ENCODE data around the gene AZU1. TPM values are rescaled to one million over a fixed set of nuclear protein-coding genes. Genes with fewer than 3 reads are reported as not detected.
A peak's percentile ranks its signal among the peaks of the same experiment; 100 is the strongest.

Gene AZU1
- total RNA-seq, 1 experiment from 2014 or later, result not detected

DNA sequence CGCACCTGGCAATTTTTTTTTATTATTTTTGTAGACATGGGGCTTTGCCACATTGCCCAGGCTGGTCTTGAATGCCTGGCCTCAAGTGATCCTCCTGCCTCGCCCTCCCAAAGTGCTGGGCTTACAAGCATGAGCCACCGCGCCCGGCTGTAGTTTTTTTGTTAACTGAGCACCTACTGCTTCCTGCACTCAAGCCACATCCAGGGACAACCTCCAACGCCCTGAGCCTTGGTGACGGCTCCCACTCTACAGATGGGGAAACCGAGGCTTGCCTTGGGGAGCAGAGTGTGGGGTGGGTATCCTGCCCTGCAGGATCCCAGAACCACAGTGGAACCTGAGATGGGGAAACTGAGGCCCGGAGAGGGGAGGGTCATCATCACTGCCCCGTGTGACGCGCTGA, 27.5 kb downstream of the AZU1 start:
- H3K36me3 ChIP-seq, result no peaks in the 10 kb centered on the region
- DNase-seq (ENCODE audit: low read depth in 1 of 2, low spot score in 2 of 2), result no peak
- H3K27ac ChIP-seq, result no peak overlapping the region
- H3K9me3 ChIP-seq (replicated peaks), result no peaks in the 10 kb centered on the region
- H3K4me1 ChIP-seq (replicated peaks), result peaks cover 7% of the 10 kb centered on the region
- H3K4me3 ChIP-seq, result no peak overlapping the region
- no peaks in the 10 kb centered on the region for H3K27me3 ChIP-seq (replicated peaks)

- Histone ChIP-seq H3K9me3 (replicated peaks) (no peaks in the 10 kb centered on the region; the same call in 1 of the 2 replicates), H3K27me3 (replicated peaks) (peaks cover 2% of the 10 kb centered on the region), H3K36me3 (no peaks in the 10 kb centered on the region), H3K27ac (no peak overlapping the region), H3K4me3 (no peak overlapping the region), H3K4me1 (replicated peaks) (peaks cover 8% of the 10 kb centered on the region)
- DNase-seq (ENCODE audit: low read depth in 1 of 2, low spot score in 2 of 2), result no peak
These were observed 28.0 kb downstream of the AZU1 start for GRCh38 chr19:855566-856120.

GRCh38 chr19:858284-858683, 30.6 kb downstream of the AZU1 start:
- Histone ChIP-seq H3K27ac (no peak overlapping the region), H3K9me3 (replicated peaks) (no peaks in the 10 kb centered on the region; the same call in 1 of the 2 replicates), H3K4me1 (replicated peaks) (peaks cover 12% of the 10 kb centered on the region), H3K36me3 (no peaks in the 10 kb centered on the region), H3K4me3 (no peak overlapping the region), H3K27me3 (replicated peaks) (peaks cover 3% of the 10 kb centered on the region)
- DNase-seq (ENCODE audit: low read depth in 1 of 2, low spot score in 2 of 2), result no peak

DNA sequence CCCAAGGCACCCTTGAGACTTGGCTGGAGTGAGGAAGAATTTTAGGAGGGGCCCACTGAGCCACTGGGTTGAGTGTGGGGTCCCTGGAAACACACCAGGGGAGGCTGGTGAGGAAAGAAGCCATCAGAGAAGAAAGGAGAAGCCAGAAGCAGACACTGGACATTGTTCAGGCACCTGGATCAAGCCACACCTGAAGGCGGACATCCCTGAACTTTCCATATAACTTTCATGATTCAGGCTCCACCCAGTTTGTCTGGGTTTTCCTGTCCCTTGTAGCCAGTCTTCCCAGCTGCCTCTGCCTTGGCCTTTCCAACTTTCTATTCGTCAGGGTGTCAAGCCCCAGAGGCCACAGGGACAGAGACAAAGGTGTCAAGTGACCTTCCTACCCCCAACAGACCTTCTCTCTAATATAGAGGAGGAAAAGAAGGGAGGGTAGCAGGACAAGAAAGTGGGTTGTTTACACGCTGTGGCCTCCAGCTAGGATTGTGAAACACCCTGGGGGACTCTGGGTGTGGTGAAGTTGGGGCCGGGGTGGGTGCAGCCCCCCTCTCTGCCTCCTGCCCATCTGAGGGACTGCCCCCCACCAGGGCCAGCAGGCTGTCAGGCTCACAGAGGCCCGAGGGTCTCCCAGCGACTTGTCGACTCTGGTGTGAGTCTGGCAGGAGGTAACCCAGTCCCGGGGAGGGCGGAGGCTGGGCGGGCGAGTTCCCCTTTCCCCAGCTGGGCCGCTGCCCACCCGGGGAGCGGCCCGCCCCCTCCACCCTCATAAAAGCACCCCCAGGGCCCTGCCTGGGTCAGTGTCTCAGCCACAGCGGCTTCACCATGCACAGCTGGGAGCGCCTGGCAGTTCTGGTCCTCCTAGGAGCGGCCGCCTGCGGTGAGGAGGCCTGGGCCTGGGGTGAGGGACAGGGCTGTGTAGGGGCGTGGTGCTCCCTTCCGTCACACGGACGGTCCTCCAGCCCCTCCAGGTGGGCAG, 31.5 kb downstream of the AZU1 start, which contains the start of gene CFD:
CFD (plus strand) TSS at position 797 of the 976 bp plus-strand sequence; CDS start at position 823, 26 bp downstream.
- H3K27ac ChIP-seq, result no peak within 1 kb of the TSS
- DNase-seq (ENCODE audit: low read depth in 1 of 2, low spot score in 2 of 2), result no peak
- H3K4me1 ChIP-seq (replicated peaks), result peaks cover 20% of the 10 kb centered on the region
- H3K9me3 ChIP-seq (replicated peaks), result no peaks in the 10 kb centered on the region; the same call in 1 of the 2 replicates
- H3K4me3 ChIP-seq, result peak within 1 kb of the TSS; percentile 38
- no peaks in the 10 kb centered on the region for H3K36me3 ChIP-seq
- H3K27me3 ChIP-seq (replicated peaks), result peaks cover 3% of the 10 kb centered on the region

DNA sequence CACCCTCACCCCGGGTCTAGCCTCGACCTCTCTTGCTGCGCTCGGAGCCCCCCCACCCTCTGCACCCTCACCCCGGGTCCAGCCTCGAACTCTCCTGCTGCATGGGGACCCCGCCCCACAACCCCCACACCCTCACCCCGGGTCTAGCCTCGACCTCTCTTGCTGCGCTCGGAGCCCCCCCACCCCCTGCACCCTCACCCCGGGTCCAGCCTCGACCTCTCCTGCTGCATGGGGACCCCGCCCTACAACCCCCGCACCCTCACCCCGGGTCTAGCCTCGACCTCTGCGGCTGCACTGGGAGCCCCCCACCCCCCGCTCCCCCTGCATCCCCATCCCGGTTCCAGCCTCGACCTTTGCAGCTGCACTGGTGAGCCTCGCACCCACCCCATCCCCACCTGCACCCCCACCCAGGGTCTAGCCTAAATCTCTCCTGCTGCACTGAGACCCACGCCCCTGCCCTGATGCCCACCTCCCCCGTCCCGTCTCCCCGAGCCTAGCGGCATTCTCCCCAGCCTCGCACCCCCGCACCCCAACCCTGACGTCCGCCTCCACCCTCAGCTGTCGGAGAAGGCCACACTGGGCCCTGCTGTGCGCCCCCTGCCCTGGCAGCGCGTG, 33.6 kb downstream of the AZU1 start:
- peaks cover 3% of the 10 kb centered on the region for H3K27me3 ChIP-seq (replicated peaks)
- no peak overlapping the region for H3K27ac ChIP-seq
- H3K4me3 ChIP-seq, result no peak overlapping the region
- H3K4me1 ChIP-seq (replicated peaks), result peaks cover 21% of the 10 kb centered on the region
- no peaks in the 10 kb centered on the region; the same call in 1 of the 2 replicates for H3K36me3 ChIP-seq
- no peaks in the 10 kb centered on the region; the same call in 1 of the 2 replicates for H3K9me3 ChIP-seq (replicated peaks)
- DNase-seq (ENCODE audit: low read depth in 1 of 2, low spot score in 2 of 2), result no peak

DNA sequence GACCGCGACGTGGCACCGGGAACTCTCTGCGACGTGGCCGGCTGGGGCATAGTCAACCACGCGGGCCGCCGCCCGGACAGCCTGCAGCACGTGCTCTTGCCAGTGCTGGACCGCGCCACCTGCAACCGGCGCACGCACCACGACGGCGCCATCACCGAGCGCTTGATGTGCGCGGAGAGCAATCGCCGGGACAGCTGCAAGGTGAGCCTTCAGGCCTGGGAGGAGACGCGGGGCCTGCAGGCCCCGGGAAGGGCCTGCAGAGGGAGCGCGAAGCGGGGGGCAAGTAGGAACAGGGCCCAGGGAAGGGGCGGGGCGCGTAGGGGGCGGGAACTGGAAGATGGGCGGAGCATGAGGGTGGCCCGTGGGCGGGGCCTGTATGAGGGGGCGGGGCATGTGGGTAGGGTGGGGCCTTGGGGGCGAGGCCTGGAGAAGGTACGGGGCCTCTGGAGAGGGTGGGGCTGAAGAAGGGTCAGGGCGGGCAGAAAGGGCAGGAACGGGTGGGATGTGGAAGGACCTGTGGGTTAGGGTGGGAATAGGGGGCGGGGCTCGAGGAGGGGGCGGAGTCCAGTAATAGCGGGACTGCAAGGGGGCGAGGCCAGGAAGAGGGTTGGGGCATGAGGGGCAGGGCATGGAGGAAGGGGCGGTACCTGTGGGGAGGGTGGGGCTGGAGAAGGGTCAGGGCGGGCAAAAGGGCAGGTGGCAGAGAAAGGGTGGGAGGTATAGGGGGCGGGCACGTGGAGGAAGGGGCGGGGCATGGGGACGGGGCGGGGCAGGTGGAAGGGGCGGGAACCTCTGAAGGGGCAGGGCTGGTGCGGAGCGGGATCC, 34.3 kb downstream of the AZU1 start:
- H3K9me3 ChIP-seq (replicated peaks), result no peaks in the 10 kb centered on the region; the same call in 1 of the 2 replicates
- no peak for DNase-seq (ENCODE audit: low read depth in 1 of 2, low spot score in 2 of 2)
- H3K27me3 ChIP-seq (replicated peaks), result peaks cover 3% of the 10 kb centered on the region
- no peak overlapping the region for H3K27ac ChIP-seq
- no peak overlapping the region for H3K4me3 ChIP-seq
- H3K36me3 ChIP-seq, result no peaks in the 10 kb centered on the region; the same call in 1 of the 2 replicates
- peaks cover 21% of the 10 kb centered on the region for H3K4me1 ChIP-seq (replicated peaks)

DNA sequence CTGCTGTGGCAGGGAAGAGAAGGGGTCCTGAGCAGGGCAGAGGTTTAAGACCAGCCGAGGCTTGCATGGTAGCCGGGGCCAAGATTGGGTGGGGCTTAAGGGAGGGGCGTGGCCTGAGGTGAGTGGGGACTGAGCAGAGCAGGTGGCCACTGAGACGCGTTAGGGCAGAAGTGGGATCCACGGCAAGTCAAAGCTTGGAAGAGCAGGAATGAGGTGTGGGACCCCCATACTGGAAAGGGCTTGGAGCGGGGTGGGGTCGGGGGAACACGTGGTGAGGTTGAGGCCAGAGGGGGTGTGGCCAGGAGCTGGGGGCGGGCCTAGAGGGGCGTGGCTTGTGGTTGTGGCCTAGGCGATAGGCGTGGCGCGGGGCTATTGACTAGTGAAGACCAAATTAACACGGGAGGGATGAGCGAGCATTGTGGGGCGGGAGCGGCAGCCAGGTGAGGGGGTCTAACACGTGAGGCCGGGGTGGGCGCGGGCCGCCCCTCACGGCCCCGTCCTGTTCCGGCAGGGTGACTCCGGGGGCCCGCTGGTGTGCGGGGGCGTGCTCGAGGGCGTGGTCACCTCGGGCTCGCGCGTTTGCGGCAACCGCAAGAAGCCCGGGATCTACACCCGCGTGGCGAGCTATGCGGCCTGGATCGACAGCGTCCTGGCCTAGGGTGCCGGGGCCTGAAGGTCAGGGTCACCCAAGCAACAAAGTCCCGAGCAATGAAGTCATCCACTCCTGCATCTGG, 35.1 kb downstream of the AZU1 start:
- peaks cover 3% of the 10 kb centered on the region for H3K27me3 ChIP-seq (replicated peaks)
- DNase-seq (ENCODE audit: low read depth in 1 of 2, low spot score in 2 of 2), result no peak
- peaks cover 21% of the 10 kb centered on the region for H3K4me1 ChIP-seq (replicated peaks)
- H3K4me3 ChIP-seq, result no peak overlapping the region
- H3K27ac ChIP-seq, result no peak overlapping the region
- H3K9me3 ChIP-seq (replicated peaks), result no peaks in the 10 kb centered on the region; the same call in 1 of the 2 replicates
- H3K36me3 ChIP-seq, result peaks cover 6% of the 10 kb centered on the region

DNA sequence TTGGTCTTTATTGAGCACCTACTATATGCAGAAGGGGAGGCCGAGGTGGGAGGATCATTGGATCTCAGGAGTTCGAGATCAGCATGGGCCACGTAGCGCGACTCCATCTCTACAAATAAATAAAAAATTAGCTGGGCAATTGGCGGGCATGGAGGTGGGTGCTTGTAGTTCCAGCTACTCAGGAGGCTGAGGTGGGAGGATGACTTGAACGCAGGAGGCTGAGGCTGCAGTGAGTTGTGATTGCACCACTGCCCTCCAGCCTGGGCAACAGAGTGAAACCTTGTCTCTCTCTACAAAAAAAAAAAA, 35.6 kb downstream of the AZU1 start:
- Histone ChIP-seq H3K27me3 (replicated peaks) (peaks cover 3% of the 10 kb centered on the region), H3K4me3 (no peak overlapping the region), H3K36me3 (peaks cover 11% of the 10 kb centered on the region), H3K27ac (no peak overlapping the region), H3K9me3 (replicated peaks) (no peaks in the 10 kb centered on the region; the same call in 1 of the 2 replicates), H3K4me1 (replicated peaks) (peaks cover 21% of the 10 kb centered on the region)
- no peak for DNase-seq (ENCODE audit: low read depth in 1 of 2, low spot score in 2 of 2)

DNA sequence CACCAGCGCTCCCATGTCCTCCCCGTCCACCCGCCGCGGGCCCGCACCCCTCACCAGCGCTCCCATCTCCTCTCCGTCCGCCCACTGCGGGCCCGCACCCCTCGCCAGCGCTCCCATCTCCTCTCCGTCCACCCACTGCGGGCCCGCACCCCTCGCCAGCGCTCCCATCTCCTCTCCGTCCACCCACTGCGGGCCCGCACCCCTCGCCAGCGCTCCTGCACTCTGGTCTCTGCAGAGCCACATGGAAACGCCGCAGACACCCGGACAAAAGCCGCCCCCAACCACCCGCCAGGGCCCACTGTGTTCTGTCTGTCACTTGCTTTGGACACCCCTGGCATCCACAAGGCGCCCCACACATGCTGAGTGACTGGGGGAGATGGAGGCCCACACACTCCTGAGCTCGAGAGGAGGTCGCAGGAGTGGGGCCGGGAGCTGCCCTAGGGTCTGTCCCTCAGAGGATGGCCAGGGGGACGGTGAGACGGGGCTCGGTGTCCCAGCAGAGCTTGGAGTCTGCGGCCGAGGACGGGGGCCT, 39.2 kb downstream of the AZU1 start:
- Histone ChIP-seq H3K9me3 (replicated peaks) (no peaks in the 10 kb centered on the region), H3K27ac (no peak overlapping the region), H3K4me1 (replicated peaks) (peaks cover 39% of the 10 kb centered on the region), H3K27me3 (replicated peaks) (no peaks in the 10 kb centered on the region), H3K4me3 (no peak overlapping the region), H3K36me3 (peaks cover 34% of the 10 kb centered on the region)
- DNase-seq (ENCODE audit: low read depth in 1 of 2, low spot score in 2 of 2), result no peak

DNA sequence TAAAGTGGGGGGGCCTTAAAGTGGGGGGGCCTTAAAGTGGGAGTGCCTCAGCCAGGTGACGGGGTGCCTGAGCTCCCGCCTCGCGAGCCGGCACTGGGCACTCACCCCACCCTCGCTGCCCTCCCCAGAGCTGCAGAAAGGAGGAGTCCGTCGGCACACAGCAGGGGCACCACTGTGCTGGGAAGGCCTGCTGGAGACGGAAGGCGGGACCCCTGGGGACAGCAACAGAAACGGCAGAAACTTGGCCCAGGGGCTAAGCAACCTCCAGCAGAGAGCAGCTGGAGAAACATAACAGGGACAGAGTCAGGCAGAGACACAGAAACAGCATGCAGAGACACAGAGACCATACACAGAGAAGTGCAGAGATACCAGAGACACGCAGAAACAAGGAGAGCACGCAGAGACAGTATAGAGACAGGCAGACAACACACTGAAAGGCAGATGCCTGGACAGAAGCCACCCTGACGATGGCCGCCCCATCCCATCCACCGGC, 39.7 kb downstream of the AZU1 start:
- Histone ChIP-seq H3K27me3 (replicated peaks) (no peaks in the 10 kb centered on the region), H3K36me3 (peaks cover 37% of the 10 kb centered on the region), H3K27ac (no peak overlapping the region), H3K4me3 (no peak overlapping the region), H3K4me1 (replicated peaks) (peaks cover 39% of the 10 kb centered on the region), H3K9me3 (replicated peaks) (no peaks in the 10 kb centered on the region)
- DNase-seq (ENCODE audit: low read depth in 1 of 2, low spot score in 2 of 2), result no peak

- H3K9me3 ChIP-seq (replicated peaks), result no peaks in the 10 kb centered on the region
- H3K27me3 ChIP-seq (replicated peaks), result no peaks in the 10 kb centered on the region
- H3K36me3 ChIP-seq, result peaks cover 37% of the 10 kb centered on the region
- H3K4me1 ChIP-seq (replicated peaks), result peaks cover 38% of the 10 kb centered on the region
- no peak overlapping the region for H3K27ac ChIP-seq
- DNase-seq (ENCODE audit: low read depth in 1 of 2, low spot score in 2 of 2), result no peak
- no peak overlapping the region for H3K4me3 ChIP-seq
These were observed 40.3 kb downstream of the AZU1 start for GRCh38 chr19:867855-868457.

Data from SJSA1 (cell line).